Erythroblast (primary cell): ENCODE data around the gene KDM1B.

Experiments
- GATA1 ChIP-seq: IDR thresholded peaks from 2 replicates; pipeline ENCODE4 v1.6.1; 2011; ENCODE audit warnings: low read depth, mild to moderate bottlenecking, control low read depth, low read length, moderate library complexity
- POLR2A ChIP-seq: IDR thresholded peaks from 2 replicates; pipeline ENCODE4 v1.6.1; 2011; ENCODE audit warnings: mild to moderate bottlenecking, low read length

GRCh38 chr6:18212231-18212630 lies 57.0 kb downstream of the KDM1B start:
- no peak for TF ChIP-seq POLR2A
- no peak for TF ChIP-seq GATA1
